Stimulated activated CD8-positive, alpha-beta memory T cell treated with anti-CD3 and anti-CD28 coated beads, Interleukin-12 subunit alpha, Interleukin-12 subunit beta, amount 100 ng/mL, for 4 hours (primary cell): ENCODE results near the gene TBCK.
"Not testable (repeated sequence)": the region's sequence is repeated elsewhere in the genome, so short reads cannot be mapped to it uniquely, and the experiment has no call there.

ENCODE experiments used
- DNase-seq: peaks from one replicate; pipeline ENCODE4 v3.0.0-alpha.2; 2020; ENCODE audit warnings: low read depth

Gene TBCK

DNA sequence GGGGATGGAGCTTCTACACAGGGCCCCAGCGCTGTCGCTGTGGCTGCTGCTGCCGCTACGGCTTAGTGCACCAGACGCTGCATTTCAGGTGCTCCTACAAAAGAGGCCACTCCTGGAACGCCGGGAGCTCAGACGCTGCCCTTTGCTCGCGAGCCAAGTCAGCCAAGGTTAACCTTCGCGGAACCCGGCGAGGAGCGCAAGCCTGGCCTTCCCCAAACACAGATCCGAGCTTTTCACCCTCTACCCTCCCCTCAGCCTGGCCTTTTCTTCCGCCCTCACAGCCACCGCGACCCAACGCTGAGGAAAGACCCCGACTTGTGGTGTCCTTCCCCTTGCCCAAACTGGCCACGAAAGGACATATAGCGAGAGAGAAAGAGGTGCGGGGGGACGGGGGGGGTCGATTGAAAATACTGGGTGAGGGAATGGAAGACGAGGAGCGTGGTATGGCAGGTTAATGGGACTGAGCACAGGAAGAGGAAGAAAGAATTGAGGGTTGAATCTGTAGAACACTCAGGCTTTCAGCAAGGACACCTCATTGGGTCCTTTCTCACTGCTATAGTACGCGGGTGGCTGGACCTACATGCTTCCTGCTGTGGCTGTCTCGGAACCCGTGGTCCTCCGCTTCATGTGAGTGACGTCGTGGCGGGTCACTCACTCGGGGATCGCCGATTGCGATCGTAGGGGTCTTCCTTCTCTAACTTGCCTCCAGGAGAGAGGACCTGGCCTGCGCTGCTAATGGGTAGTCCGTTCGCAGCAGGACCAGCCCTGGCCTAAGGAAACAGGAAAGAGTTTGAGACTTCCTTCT lies at the start of gene TBCK, which contains the start of gene AIMP1:
Gene TBCK (minus strand): TSS at position 242 of the 805 bp plus-strand sequence. CDS start 7,249 bp downstream, outside the sequence.
Gene AIMP1 (plus strand): TSS at position 583 of the 805 bp plus-strand sequence. CDS start 8,460 bp downstream, outside the sequence.
- DNase-seq: peak; percentile 74

DNA sequence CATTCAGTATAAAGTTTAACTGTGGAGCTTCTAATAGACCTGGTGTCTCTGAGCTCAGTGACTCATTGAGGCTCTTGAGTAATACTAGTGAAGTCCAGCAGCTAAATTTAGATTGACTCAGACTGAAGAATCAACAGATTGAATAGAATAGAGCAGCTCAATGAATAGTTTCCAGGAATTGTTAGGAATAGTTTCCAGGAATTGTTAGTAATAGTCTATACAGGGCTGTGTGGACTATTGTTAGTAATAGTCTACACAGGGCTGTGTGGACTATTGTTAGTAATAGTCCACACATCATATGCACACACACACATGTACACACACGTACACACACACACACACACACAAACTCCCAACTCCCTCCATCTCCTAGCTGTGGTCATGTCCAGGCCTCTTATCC lies 49.6 kb upstream of the TBCK start:
- no peak for DNase-seq

DNA sequence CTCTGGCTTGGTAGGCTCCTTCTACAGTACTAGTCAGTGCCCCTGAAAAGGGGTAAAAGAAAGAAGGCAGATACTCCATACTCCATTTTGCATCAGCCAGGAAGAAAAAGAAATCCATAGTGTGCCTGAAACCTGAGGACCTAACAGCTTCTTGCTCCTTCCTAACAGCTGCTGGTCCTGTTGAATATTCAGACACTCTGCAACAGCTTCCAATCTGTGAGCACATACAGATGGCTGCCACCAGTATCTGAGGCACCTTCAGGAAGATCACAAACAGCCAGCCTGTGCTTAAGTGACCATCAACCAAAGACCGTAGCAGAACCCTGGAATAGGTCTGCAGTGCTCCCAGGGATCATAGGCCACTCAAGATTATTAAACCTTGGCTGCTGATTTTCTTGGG lies 48.3 kb upstream of the TBCK start:
- DNase-seq: no peak

DNA sequence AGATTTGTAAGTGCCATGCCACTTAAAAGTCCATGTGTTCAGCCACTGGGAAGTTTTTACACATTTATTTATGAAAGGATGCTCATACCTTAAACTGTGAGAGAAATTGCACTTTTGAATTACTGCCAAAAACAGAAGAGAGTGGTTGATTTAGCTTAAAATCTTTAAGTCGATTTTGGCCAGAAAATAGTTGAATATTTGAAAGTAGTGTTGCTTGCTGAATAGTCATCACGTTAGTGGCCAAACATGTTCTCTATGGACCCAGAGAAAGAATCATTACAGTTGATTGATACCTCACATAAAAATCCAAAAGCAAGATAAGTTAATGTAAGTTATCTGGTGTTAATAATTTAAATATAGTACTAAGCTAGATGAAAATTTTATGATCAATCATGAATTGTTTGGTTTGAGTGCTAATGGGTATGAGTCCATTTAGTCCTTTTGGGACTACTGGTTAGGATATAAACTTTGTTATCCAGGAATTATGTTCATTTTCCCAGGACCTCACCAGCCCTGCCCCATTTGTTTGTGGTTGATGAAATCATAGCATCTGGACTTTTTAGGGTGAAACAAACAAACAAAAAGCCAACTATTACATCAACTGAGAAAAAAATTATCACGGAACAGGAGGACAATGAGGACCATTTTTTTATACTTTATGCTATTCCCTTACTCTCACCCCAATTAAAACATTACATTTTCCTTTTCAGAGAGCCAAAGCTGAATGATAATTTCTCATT lies 46.2 kb upstream of the TBCK start:
- DNase-seq: no peak

DNA sequence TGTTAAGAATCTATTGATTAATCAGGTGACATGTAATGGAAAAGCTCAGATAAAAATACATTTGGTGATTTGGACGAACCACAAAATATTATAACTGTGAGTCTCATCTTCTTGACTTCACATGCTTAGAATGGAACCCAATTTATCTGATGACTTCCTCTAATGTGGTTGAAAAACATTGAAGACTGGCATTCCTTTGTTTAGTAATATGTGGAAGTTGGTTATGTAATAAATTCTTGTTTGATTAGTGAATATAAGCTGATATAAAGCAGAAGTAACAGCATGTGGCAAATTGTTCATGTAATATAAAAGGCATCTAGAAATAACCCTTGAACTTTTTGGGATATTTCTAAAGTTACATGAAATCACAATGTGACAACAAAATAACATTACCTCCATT lies 42.9 kb upstream of the TBCK start:
- DNase-seq: no peak

DNA sequence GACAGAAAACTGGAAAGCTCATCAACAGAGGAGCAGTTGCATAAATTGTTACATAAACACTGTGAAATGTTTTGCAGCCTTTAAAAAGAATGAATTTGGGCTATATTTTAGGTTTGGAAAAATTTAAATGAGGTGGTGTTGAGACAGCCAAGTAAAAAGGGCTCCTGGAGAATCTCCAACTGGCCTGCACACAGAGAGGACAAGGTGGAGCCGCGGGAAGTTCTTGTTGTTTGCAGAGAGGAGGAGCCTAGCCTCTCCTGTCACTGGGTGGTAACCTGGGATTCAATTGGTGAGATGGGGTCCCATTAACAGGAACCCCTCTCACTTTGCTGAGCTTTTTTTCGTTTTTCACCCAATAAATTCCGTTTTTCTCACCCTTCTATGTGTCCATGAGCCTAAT lies 39.2 kb upstream of the TBCK start:
- DNase-seq: no peak

DNA sequence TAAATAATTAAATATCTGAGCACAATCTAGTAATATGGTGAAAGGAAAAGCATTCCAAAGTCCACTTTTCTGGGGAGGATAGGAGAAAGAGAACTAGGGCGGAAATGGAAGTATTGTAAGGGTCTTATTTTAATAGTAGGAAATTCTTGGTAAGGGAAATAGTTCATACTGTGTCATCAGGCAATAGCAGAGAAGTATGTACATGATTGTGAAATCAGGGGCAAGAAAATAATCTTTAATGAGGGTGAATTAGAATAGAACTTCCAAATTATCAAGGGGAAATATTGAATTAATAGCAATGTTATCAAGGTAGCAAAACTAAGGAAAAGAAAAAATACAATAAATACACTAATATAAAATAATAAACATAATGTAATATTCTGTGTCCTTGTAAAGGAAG lies 37.8 kb upstream of the TBCK start:
- DNase-seq: no peak

DNA sequence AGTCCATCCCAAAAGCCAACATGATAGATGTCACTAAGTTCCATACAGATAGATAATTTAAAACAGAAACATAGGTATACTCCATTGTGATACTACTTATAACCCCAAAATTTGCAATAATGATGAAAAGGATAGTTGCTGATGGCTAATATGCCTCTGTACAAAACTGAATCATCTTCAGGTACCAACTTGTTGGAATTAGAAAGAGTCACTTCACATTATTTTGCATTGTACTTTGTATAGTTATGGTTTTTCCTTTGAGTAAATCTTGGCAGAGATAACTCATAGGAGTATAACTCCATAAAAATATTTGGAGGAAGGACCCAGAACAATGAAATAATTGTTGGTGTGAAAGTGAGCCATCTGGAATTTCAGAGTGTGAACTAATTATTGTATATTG lies 35.0 kb upstream of the TBCK start:
- no peak for DNase-seq

DNA sequence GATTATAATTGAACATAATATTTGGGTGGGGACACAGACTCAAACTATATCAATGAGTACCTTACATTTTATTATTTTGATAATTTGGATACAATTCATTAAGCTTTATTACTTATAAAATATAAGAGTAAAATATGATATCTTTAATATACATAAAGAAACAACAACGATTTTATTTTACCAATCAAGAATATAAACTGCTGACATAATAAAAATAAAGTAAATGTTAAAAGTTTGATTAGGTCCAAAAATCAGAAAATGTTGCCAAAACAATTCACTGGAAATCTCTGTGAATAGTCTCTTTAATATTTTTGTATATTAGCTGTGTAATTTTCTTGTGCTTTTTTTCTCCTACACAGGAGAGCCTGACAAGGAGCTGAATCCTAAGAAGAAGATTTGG lies 31.2 kb upstream of the TBCK start:
- no peak for DNase-seq

DNA sequence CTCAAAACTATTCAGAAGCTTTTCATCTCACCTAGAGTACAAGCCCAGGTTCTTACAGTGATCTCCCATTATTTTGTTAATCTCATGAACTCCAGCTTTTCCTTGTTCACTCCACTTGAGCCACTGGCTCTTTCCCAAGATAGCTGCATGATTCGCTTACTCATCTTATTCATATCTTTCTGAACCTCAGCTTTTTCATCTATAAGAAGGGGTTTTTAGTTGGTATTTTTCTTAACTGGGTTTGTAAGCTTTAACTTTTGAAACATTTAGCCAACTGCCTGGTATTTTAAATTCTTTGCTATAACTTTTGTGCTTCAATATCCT lies 28.6 kb upstream of the TBCK start:
- DNase-seq: no peak

DNA sequence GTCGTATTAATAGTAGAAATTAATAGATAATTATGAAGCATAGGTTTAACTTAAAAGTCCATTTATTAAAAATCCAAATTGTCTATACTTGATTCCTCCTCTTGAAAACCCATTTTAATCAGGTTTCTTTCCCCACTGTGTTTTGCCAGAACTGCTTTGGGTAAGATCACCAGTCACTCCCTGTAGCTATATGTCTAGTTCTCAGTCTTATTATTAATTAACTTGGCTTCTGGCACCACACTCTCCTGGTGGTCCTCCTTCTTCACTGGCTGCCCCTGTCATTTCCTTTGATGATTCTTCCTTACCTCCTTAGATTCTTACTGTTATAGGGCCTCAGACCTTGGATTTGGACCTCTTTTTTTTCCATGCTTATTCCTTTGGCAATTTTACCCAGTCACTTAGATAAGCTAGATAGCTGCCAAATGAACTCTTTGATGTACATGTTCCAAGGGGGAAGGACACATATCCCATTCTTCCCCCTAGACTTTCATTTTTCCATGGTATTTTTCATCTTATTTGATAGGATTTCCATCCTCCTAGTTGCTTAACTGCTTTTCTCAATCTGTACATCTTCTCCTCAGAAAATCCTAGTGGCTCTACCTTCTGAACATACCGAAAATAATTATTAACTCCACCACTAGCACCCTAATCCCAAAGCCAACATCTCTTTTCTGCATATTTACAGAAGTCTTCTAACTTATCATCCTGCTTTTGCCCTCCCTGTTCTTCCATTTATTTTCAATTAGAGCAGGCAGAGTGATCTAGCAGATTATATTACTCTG lies 28.0 kb upstream of the TBCK start:
- no peak for DNase-seq

DNA sequence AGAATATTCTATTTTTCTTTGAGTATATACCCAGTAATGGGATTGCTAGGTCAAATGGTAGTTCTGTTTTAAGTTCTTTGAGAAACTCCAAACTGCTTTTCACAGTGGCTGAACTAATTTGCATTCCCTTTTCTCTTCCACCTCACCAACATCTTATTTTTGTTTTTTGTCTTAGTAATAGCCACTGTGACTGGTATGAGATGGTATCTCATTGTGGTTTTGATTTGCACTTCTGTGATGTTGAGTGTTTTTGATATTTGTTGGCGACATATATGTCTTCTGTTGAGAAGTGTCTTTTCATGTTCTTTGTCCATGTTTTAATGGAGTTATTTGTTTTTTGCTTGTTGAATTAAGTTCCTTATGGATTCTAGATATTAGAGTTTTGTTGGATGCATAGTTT lies 24.8 kb upstream of the TBCK start:
- DNase-seq: no peak

DNA sequence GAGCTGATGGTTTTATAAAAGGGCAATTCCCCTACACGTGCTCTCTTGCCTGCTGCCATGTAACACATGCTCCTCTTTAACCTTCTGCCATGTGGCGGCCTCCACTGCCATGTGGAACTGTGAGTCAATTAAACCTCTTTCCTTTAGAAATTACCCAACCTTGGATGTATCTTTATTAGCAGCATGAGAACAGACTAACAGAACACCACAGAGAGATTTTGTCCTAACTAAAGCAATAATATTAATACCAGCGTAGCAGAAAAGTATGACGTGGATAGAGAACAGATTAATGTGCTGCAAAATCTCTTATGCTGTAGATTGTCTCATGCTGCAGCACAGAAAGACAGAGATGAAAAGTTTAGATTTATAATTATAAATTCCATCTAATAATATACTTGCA lies 23.4 kb upstream of the TBCK start:
- no peak for DNase-seq

DNA sequence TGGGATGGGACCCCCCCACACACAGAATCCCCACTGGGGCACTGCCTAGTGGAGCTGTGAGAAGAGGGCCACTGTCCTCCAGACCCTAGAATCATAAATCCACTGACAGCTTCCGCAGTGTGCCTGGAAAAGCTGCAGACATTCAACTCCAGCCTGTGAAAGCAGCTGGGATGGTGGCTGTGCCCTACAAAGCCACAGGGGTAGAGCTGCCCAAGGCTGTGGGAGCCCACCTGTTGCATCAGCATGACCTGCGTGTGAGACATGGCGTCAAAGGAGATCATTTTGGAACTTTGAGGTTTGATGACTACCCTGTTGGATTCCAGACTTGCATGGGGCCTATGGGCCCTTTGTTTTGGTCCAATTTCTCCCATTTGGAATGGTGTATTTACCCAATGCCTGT lies 22.7 kb upstream of the TBCK start:
- no peak for DNase-seq

DNA sequence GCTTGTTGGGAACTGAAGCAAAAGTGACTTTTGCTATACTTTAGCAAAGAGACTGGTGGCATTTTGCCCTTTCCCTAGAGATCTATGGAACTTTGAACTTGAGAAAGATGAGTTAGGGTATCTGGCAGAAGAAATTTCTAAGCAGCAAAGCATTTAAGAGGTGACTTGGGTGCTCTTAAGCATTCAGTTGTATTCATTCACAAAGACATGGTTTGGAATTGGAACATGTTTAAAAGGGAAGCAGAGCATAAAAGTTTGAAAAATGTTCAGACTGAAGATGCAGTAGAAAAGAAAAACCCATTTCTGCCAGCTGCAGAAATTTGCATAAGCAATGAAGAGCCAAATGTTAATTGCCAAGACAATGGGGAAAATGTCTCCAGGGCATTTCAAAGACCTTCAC lies 21.9 kb upstream of the TBCK start:
- no peak for DNase-seq

DNA sequence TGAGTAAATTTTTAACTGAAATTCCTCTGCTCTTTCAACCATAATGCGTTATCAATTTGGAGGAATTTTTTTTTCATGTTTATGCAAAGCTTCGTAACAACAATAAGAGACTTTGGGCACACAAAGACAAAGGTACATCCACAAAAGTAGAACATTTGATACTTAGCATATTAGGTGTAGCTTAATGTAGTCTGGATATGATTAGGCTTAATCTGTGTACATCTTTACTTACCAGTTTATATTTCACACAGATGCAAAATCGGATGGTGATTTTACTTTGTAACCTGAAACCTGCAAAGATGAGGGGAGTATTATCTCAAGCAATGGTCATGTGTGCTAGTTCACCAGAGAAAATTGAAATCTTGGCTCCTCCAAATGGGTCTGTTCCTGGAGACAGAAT lies 20.6 kb upstream of the TBCK start:
- DNase-seq: no peak

DNA sequence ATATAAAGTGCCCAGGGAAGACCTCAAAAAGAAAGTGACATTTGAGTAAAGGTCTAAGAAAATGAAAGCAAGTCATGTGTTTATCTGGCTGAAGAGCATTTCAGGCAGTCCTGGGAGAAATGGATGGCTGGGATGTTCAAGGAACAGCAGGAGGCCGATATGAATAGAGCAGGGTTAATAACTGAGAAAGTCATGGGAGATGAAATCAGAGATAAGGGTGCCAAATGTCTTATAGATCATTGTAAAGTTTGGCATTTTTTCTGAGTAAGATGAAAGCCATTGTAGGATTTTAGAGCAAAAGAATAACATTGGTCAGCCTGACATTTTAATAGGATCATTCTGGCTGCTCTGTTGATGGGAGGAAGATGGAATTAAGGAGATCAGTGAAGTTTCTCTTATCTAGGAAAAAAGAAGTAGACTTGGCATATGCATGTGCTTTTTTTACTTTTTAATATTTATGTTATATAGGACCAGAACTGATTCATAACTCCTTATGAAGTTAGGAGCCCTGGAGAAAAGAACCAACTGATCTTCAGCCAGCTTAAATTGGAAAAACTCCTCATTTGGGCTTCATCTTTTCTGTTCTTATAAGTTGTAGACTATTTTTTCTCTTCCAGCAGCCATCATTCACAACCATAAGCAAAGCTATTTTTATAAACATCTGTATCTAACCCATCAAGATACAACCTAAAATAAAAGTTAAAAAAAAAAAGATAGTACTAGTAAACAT lies 18.9 kb upstream of the TBCK start:
- DNase-seq: no peak

DNA sequence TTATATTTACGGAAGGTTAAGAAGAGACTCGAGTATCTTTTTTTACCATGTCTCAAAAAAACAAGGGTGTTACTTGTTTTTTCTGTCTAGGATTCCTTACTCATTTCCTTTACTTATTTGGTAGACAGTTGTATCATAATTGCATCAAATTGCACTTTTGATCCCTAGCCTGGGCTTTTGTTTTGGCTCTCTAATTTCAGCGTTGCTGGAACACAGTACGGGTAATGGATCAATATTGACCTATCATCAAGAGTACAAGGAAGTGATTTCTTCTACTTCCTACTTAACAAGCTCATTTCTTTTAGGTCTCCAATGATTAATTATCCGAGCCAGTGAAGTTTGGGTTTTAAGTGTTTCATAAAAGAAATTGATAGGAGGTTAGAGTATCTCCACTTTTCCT lies 17.2 kb upstream of the TBCK start:
- DNase-seq: no peak

DNA sequence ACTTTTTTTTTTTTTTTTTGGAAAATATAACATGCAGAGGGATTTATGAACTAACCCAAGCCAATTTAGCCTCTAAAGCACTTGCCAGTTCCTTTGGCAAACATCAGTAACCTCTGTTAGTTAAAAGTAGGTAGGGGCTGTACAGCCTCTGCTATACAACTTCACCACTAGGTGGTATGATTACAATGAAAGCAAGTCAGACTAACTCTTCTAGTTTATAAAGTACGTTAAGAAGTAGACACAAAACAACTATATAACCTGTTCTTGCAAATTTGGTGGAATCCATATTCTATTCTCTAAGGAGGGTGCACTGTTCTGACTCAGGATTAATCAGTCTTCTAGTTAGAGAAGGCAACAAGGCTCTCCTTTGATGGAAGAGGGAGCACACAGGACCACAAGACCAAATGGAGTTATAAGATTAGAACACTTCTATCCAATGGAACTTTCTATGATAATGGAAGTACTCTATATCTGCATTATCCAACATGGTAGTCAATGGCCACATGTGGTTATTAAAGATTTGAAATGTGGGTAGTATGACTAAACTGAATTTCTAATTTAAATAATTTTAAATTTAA lies 13.1 kb upstream of the TBCK start:
- DNase-seq: no peak

DNA sequence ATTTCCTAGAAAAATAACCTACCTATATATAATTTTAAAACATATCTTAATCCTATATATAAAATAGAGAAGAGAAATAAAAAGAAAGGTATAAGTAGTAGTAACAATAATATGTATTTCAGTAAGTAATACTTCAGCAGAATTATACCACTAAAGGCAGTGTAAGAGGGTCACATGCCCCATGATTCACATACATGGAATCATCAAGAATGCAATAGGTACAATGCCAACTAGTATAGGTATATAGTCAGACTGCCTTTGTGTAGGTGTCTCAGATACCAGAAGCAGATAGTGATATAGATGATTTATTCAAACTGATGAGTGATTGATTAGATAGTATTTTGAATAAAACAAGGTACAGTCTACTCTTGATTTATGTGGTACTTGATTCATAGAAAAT lies 9.8 kb upstream of the TBCK start:
- DNase-seq: no peak

DNA sequence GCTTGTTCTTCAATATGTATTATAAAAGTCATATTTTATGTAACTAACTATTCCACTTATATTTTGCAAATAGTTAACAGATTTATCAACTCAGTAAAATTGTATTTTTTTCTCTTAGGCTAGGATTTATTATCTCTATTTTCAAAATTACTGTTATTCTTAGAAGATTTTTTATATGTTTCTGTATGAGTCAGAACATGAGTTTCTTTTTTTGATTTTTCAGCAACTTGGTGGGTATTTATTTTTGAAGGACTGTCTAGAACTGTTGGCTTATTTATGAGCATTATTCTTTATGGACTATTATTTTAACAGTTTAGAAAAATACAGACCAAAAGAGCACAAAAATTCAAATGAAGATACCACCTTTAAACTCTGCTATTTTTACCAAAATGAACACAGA lies 7.1 kb upstream of the TBCK start:
- DNase-seq: no peak

DNA sequence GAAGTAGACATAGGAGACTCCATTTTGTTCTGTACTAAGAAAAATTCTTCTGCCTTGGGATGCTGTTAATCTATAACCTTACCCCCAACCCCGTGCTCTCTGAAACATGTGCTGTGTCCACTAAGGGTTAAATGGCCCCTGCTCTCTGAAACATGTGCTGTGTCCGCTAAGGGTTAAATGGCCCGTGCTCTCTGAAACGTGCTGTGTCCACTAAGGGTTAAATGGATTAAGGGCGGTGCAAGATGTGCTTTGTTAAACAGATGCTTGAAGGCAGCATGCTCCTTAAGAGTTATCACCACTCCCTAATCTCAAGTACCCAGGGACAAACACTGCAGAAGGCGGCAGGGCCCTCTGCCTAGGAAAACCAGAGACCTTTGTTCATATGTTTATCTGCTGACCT lies 5.8 kb upstream of the TBCK start:
- DNase-seq: not testable (repeated sequence)
